Esophagus squamous epithelium (tissue), 4 donors: Measurements from ENCODE around the gene TCF3.

Experiments
- CTCF ChIP-seq, 6 experiments: fragments of 450-650 bp in 4 of 6; fragments of 200-600 bp in 2 of 6; sonication (generic) in 2 of 6; IDR thresholded peaks; one replicate each; pipeline ENCODE4 v1.5.1; 2016 to 2019; ENCODE audit warnings: antibody characterized with exemption in 6 of 6, mild to moderate bottlenecking in 4 of 6, moderate library complexity in 4 of 6
- POLR2A ChIP-seq, 4 donors: fragments of 450-650 bp; IDR thresholded peaks; one replicate each; pipeline ENCODE4 v1.6.1; 2017; ENCODE audit warnings: antibody characterized with exemption in 4 of 4, mild to moderate bottlenecking in 4 of 4, moderate library complexity in 3 of 4

DNA sequence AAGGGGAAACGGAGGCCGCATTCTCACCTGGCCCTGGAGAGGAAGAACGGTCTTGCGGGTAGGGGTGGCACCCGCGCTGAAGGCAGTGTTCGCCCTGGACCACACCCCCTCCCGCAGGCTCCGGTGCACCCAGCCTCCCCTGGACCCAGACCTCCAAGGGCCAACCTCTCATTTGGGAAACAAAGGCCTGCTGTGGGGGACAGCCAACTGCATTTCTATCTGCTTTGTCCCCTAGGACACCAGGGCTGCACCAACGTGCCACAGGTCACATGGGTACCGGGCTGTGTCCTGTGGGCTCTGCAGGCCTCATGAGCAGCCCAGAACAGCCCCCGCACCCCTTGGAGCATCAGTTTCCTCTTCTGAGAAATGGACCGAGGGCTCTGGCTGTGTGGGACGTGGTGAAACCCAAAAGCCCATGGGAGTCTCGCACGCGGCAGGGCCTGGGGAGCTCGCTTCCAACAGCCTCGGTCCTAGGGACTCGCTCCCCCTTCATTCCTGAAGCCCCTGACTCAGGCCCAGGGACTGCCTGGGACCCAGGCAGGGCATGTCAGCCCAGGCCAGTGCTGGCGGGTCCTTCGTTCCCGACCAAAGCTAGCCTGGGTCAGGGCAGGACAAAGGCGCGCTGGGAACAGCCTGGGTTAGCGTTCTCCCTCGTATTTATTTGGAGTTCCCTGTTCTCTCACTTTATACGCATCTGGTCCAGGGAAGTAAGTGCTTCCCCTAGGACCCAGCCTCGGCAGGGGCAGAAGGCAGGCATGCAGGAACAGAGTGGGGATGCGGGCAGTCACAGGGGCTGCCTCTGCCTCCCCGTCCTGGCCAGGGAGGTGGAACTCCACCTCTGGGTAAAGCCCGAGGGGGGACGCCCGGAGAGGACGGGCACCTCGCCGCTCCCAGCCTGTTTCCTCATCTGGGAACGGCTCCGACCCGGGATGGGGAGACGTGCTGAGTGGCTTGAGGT, 4.6 kb downstream of the TCF3 start:
- no peak for TF ChIP-seq CTCF (IDR thresholded peaks at IDR 0.05)
- no peak for TF ChIP-seq POLR2A (IDR thresholded peaks at IDR 0.05)
